Trophoblast cell (in vitro differentiated cells and primary cell): ENCODE results near the gene UST.
"Not testable (repeated sequence)": the region's sequence is repeated elsewhere in the genome, so short reads cannot be mapped to it uniquely, and the experiment has no call there.

Source experiments
- DNase-seq, 2 donors: peaks; one replicate each; pipeline ENCODE4 v3.0.0-alpha.2; 2016
- H2AFZ ChIP-seq: 2 replicates; pipeline ENCODE4 v1.6.1; 2013; ENCODE audit warnings: low read length, moderate library complexity, mild to moderate bottlenecking; ENCODE audit not compliant: insufficient read depth, poor library complexity
- H2AK5ac ChIP-seq: 2 replicates; pipeline ENCODE4 v1.6.1; 2013; ENCODE audit warnings: mild to moderate bottlenecking, low read length
- H2BK120ac ChIP-seq: 2 replicates; pipeline ENCODE4 v1.6.1; 2013; ENCODE audit warnings: low read length, mild to moderate bottlenecking, moderate library complexity; ENCODE audit not compliant: insufficient read depth, poor library complexity
- H2BK12ac ChIP-seq: 2 replicates; pipeline ENCODE4 v1.6.1; 2013; ENCODE audit warnings: mild to moderate bottlenecking, low read length, moderate library complexity
- H2BK5ac ChIP-seq: 2 replicates; pipeline ENCODE4 v1.6.1; 2013; ENCODE audit warnings: low read length, low read depth, moderate library complexity, mild to moderate bottlenecking; ENCODE audit not compliant: poor library complexity
- H3K14ac ChIP-seq: 2 replicates; pipeline ENCODE4 v1.6.1; 2013; ENCODE audit warnings: mild to moderate bottlenecking, low read length
- H3K18ac ChIP-seq: 2 replicates; pipeline ENCODE4 v1.6.1; 2013; ENCODE audit warnings: mild to moderate bottlenecking, low read length
- H3K23ac ChIP-seq: 2 replicates; pipeline ENCODE4 v1.6.1; 2013; ENCODE audit warnings: low read length
- H3K27ac ChIP-seq: 2 replicates; pipeline ENCODE4 v1.5.1; 2013; ENCODE audit warnings: low read depth, mild to moderate bottlenecking, inconsistent platforms, low read length, moderate library complexity
- H3K27me3 ChIP-seq: 2 replicates; pipeline ENCODE4 v1.6.1; 2013; ENCODE audit warnings: inconsistent platforms, mild to moderate bottlenecking, low read length, moderate library complexity; ENCODE audit not compliant: insufficient read depth
- H3K36me3 ChIP-seq, 2 experiments: 1 replicate in 1 of 2; 2 replicates in 1 of 2; pipeline ENCODE4 v1.6.1; 2013; ENCODE audit warnings: low read length in 2 of 2, mild to moderate bottlenecking in 2 of 2, moderate library complexity in 1 of 2; ENCODE audit not compliant: insufficient read depth in 2 of 2, control insufficient read depth in 1 of 2
- H3K4ac ChIP-seq: 2 replicates; pipeline ENCODE4 v1.6.1; 2013; ENCODE audit warnings: low read depth, mild to moderate bottlenecking, low read length, moderate library complexity
- H3K4me1 ChIP-seq, 2 experiments: 1 replicate in 1 of 2; 2 replicates in 1 of 2; pipeline ENCODE4 v1.6.1; 2013; ENCODE audit warnings: low read length in 2 of 2, mild to moderate bottlenecking in 2 of 2, moderate library complexity in 1 of 2; ENCODE audit not compliant: insufficient read depth in 2 of 2, control insufficient read depth in 1 of 2
- H3K4me2 ChIP-seq: 2 replicates; pipeline ENCODE4 v1.6.1; 2013; ENCODE audit warnings: inconsistent platforms, mild to moderate bottlenecking, low read length, moderate library complexity
- H3K4me3 ChIP-seq: 2 replicates; pipeline ENCODE4 v1.5.1; 2013; ENCODE audit warnings: mild to moderate bottlenecking, low read depth, low read length, inconsistent platforms
- H3K79me1 ChIP-seq: one replicate; pipeline ENCODE4 v1.6.1; 2013; ENCODE audit warnings: low read length
- H3K79me2 ChIP-seq: 2 replicates; pipeline ENCODE4 v1.6.1; 2013; ENCODE audit warnings: low read length, mild to moderate bottlenecking; ENCODE audit not compliant: control insufficient read depth, insufficient read depth, poor library complexity
- H3K9ac ChIP-seq: 2 replicates; pipeline ENCODE4 v1.6.1; 2013; ENCODE audit warnings: mild to moderate bottlenecking, low read length
- H3K9me3 ChIP-seq: 2 replicates; pipeline ENCODE4 v1.6.1; 2013; ENCODE audit warnings: low read depth, mild to moderate bottlenecking, control low read depth, inconsistent platforms, low read length; ENCODE audit not compliant: insufficient read depth
- H4K12ac ChIP-seq: 2 replicates; pipeline ENCODE4 v1.6.1; 2013; ENCODE audit warnings: low read depth, mild to moderate bottlenecking, low read length, moderate library complexity
- H4K8ac ChIP-seq: 2 replicates; pipeline ENCODE4 v1.6.1; 2013; ENCODE audit warnings: low read depth, mild to moderate bottlenecking, low read length, moderate library complexity
- H4K91ac ChIP-seq: one replicate; pipeline ENCODE4 v1.6.1; 2013; ENCODE audit warnings: low read depth, mild to moderate bottlenecking, low read length, moderate library complexity
- WGBS: extraction: QIAGEN DNeasy Blood & Tissue Kit; methylation state at CpG from one replicate; pipeline ENCODE4 v1.1.7; 2013; ENCODE audit warnings: missing lambda C conversion rate; ENCODE audit not compliant: insufficient read length, insufficient coverage; ENCODE audit errors: extremely low coverage; 5-methylcytosine and 5-hydroxymethylcytosine counted together

Gene UST

DNA sequence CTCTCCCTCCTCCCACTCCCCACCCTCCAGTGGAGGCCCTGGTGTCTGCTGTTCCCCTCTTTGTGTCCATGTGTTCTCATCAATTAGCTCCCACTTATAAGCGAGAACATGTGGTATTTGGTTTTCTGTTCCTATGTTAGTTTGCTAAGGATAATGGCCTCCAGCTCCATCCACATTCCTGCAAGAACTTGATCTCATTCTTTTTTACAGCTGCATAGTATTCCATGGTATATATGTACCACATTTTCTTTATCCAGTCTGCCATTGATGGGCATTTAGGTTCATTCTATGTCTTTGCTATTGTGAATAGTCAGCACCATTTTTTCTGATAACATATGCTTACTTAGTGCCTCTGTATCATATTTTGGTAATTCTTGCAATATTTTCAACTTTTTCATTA lies 33.6 kb downstream of the UST start:
- H4K8ac ChIP-seq, H2BK5ac ChIP-seq, H3K4ac ChIP-seq, H3K4me3 ChIP-seq, H2AFZ ChIP-seq, H3K14ac ChIP-seq, H3K23ac ChIP-seq, H2BK120ac ChIP-seq, H4K12ac ChIP-seq, H3K9ac ChIP-seq, H3K79me1 ChIP-seq, H3K18ac ChIP-seq, H3K27me3 ChIP-seq, H3K36me3 ChIP-seq, DNase-seq, H3K79me2 ChIP-seq, H3K4me2 ChIP-seq, H4K91ac ChIP-seq, H2BK12ac ChIP-seq, H3K4me1 ChIP-seq, H2AK5ac ChIP-seq, H3K27ac ChIP-seq, H3K9me3 ChIP-seq: not testable (repeated sequence)
- WGBS: no CpG with 5 or more reads among the region's 1 CpG

DNA sequence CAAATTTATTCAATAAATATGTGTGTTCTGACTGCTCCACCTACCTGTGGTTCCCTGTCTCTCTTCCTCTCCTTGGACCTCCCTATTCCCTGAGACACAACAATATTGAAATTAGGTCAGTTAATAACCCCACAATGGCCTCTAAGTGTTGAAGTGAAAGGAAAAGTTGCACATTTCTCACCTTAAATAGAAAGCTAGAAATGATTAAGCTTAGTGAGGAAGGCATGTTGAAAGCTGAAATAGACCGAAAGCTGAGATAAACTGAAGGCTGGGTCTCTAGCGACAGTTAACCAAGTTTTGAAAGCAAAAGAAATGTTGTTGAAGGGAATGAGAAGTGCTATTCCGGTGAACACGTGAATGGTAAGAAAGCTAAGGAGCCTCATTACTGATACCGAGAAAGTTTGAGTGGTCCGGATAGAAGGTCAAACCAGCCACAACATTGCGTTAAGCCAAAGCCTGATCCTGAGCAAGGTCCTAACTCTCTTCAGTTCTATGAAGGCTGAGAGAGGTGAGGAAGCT lies 34.1 kb downstream of the UST start:
- H3K18ac ChIP-seq: no peak overlapping the region
- no peaks in the 10 kb centered on the region for H3K79me1 ChIP-seq
- no CpG with 5 or more reads among the region's 7 CpGs for WGBS
- H3K4me3 ChIP-seq: no peak overlapping the region
- H3K4me2 ChIP-seq: no peak overlapping the region
- H4K8ac ChIP-seq: no peak overlapping the region
- no peak overlapping the region for H4K12ac ChIP-seq
- no peak for DNase-seq
- no peak overlapping the region for H3K9ac ChIP-seq
- H3K36me3 ChIP-seq: no peaks in the 10 kb centered on the region
- peaks cover 3% of the 10 kb centered on the region for H3K9me3 ChIP-seq
- no peak overlapping the region for H2AK5ac ChIP-seq
- no peaks in the 10 kb centered on the region for H3K27me3 ChIP-seq
- H2BK12ac ChIP-seq: no peak overlapping the region
- H3K27ac ChIP-seq: no peak overlapping the region
- H3K4me1 ChIP-seq: peaks cover 0 to 2% of the 10 kb centered on the region in 2 experiments
- no peak overlapping the region for H3K23ac ChIP-seq
- no peak overlapping the region for H3K4ac ChIP-seq
- H3K14ac ChIP-seq: no peak overlapping the region
- H2BK5ac ChIP-seq: no peak overlapping the region
- H3K79me2 ChIP-seq: no peaks in the 10 kb centered on the region
- H4K91ac ChIP-seq: no peak overlapping the region
- no peak overlapping the region for H2AFZ ChIP-seq
- no peak overlapping the region for H2BK120ac ChIP-seq

GRCh38 chr6:148789948-148790347 lies 43.1 kb downstream of the UST start:
- Histone ChIP-seq H3K4ac (no peak overlapping the region), H2AFZ (no peak overlapping the region), H3K36me3 (no peaks in the 10 kb centered on the region), H4K12ac (no peak overlapping the region), H3K4me3 (no peak overlapping the region), H2BK120ac (no peak overlapping the region), H3K79me1 (no peaks in the 10 kb centered on the region), H3K18ac (no peak overlapping the region), H2BK12ac (no peak overlapping the region), H3K27me3 (no peaks in the 10 kb centered on the region), H3K9ac (no peak overlapping the region), H3K79me2 (no peaks in the 10 kb centered on the region), H3K4me2 (no peak overlapping the region), H2BK5ac (no peak overlapping the region), H3K23ac (no peak overlapping the region), H3K4me1 (no peaks in the 10 kb centered on the region), H3K14ac (no peak overlapping the region), H3K27ac (no peak overlapping the region), H4K91ac (no peak overlapping the region), H4K8ac (no peak overlapping the region), H3K9me3 (no peaks in the 10 kb centered on the region), H2AK5ac (no peak overlapping the region)
- DNase-seq: no peak
- no CpG with 5 or more reads among the region's 11 CpGs for WGBS

DNA sequence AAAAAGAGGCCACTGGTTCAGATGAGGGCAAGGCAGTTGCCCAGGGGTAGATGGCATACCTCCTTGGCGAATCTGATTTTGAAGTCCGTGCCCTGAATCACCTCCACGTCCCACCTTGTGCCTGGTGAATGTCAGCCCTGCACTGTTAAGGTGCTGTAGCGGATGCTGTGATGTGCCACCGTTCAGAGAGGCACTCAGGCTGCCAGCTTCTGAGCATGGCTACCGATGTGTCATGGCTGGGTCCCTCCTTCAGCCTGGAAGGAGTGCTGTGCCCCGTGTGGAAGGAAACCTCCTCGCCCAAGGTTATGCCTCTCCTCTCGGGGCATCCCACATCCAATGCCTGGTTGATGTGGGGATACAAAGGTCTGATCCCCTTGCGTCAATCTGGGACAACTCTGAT lies 43.6 kb downstream of the UST start:
- H3K9me3 ChIP-seq: no peaks in the 10 kb centered on the region
- no peak overlapping the region for H4K91ac ChIP-seq
- WGBS: no CpG with 5 or more reads among the region's 10 CpGs
- H3K4me1 ChIP-seq: no peaks in the 10 kb centered on the region
- DNase-seq: no peak
- no peak overlapping the region for H2BK5ac ChIP-seq
- H3K9ac ChIP-seq: no peak overlapping the region
- H2AK5ac ChIP-seq: no peak overlapping the region
- H3K23ac ChIP-seq: no peak overlapping the region
- no peak overlapping the region for H3K4me2 ChIP-seq
- H2BK12ac ChIP-seq: no peak overlapping the region
- no peak overlapping the region for H2AFZ ChIP-seq
- no peaks in the 10 kb centered on the region for H3K36me3 ChIP-seq
- H3K4me3 ChIP-seq: no peak overlapping the region
- no peak overlapping the region for H3K27ac ChIP-seq
- H3K27me3 ChIP-seq: no peaks in the 10 kb centered on the region
- H3K18ac ChIP-seq: no peak overlapping the region
- H3K79me1 ChIP-seq: no peaks in the 10 kb centered on the region
- H4K8ac ChIP-seq: no peak overlapping the region
- H2BK120ac ChIP-seq: no peak overlapping the region
- H4K12ac ChIP-seq: no peak overlapping the region
- H3K4ac ChIP-seq: no peak overlapping the region
- H3K79me2 ChIP-seq: no peaks in the 10 kb centered on the region
- H3K14ac ChIP-seq: no peak overlapping the region
